Measurements from ENCODE around the gene NOX4.

- TF ChIP-seq, protein P1, sequence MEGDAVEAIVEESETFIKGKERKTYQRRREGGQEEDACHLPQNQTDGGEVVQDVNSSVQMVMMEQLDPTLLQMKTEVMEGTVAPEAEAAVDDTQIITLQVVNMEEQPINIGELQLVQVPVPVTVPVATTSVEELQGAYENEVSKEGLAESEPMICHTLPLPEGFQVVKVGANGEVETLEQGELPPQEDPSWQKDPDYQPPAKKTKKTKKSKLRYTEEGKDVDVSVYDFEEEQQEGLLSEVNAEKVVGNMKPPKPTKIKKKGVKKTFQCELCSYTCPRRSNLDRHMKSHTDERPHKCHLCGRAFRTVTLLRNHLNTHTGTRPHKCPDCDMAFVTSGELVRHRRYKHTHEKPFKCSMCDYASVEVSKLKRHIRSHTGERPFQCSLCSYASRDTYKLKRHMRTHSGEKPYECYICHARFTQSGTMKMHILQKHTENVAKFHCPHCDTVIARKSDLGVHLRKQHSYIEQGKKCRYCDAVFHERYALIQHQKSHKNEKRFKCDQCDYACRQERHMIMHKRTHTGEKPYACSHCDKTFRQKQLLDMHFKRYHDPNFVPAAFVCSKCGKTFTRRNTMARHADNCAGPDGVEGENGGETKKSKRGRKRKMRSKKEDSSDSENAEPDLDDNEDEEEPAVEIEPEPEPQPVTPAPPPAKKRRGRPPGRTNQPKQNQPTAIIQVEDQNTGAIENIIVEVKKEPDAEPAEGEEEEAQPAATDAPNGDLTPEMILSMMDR (IDR thresholded peaks at IDR 0.05): no peak
- no peak for TF ChIP-seq POLR2A (IDR thresholded peaks at IDR 0.05)
Observed at GRCh38 chr11:89420981-89421380, 70.2 kb downstream of the NOX4 start.

All from esophagus squamous epithelium (tissue), 4 donors.